ENCODE results near the gene ABHD6. TPM values are rescaled to one million over a fixed set of nuclear protein-coding genes. Genes with fewer than 3 reads are reported as not detected.

Gene ABHD6
- total RNA-seq, 1 experiment from 2014 or later: 18.9 TPM

DNA sequence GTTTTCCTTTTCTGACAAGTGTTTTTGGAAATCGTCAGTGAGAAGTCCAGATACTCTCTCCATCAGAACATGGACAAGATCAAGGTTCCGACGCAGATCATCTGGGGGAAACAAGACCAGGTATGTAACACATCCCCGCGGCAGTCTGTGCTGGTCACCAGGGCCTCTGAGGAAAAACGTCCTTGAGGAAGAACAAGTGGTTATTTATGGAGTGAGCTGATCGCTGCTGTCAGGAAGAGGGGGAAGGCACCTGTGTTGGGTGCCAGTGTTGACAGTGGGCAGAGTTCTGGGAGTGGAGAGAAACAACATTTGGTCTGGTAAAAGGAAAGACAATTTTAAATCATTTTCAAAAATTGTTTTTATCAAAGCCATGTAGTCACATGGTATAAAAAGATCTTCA is 47.7 kb downstream of the ABHD6 start:
- CTCF ChIA-PET: no interaction called here
- intact Hi-C loops (cut with micrococcal nuclease; ENCODE audit: unreplicated experiment) (no loop called here), in situ Hi-C loops (cut with HindIII; ENCODE audit: low pct_unique_long_range_greater_than_20kb, low sequenced_read_pairs) (no loop called here)
- H3K36me3 ChIP-seq (ENCODE audit: control insufficient read depth, insufficient read depth, low read length): no peaks in the 10 kb centered on the region
- H3K27ac ChIP-seq (ENCODE audit: low read length): no peak overlapping the region
- BruUV-seq (replicated peaks): no TSS peak
- H3K27me3 ChIP-seq (ENCODE audit: control insufficient read depth, insufficient read depth, low read length): no peaks in the 10 kb centered on the region
- ATAC-seq: no peak
- DNase-seq (ENCODE audit: low read depth, low spot score): no peak
- POLR2A ChIA-PET: no interaction called here
- H3K9me3 ChIP-seq (ENCODE audit: control insufficient read depth, insufficient read depth, low read depth, low read length): no peaks in the 10 kb centered on the region
- no peaks in the 10 kb centered on the region for H3K4me1 ChIP-seq (ENCODE audit: control insufficient read depth, insufficient read depth, low read length)
- H3K4me3 ChIP-seq (ENCODE audit: low read depth in 2 of 2, low read length in 2 of 2): no peak overlapping the region
- TF ChIP-seq SIN3A (IDR thresholded peaks at IDR 0.05; ENCODE audit: borderline replicate concordance, insufficient read depth, low read depth, low read length) (no peak), REST (IDR thresholded peaks at IDR 0.05; ENCODE audit: insufficient read depth in 1 of 2, low read depth in 2 of 2, low read length in 1 of 2) (no peak), TCF7L2 (IDR thresholded peaks at IDR 0.05; ENCODE audit: low read depth, low read length) (no peak), POLR2AphosphoS5 (IDR thresholded peaks at IDR 0.05; ENCODE audit: low read depth, low read length) (no peak), CTCF (IDR thresholded peaks at IDR 0.05) (no peak)

DNA sequence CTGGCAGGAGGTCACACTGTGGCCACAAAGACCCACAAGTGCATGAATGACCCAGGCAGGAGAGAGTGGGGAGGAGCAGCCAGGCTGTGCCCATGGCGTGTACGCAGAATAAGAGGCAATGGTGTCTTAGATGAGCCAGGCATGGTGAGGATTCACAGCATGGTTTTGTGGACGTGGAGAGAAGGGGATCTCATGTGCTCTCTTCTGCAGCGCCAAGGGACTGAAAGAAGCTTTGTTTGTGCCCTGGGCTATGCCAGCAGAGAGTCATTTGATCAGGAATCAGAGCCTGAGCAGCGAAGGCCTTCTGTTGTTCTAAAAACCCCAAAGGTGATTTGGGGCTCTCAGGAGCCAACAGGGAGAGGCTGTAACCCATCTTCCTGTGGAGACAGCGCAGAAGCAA is 49.8 kb downstream of the ABHD6 start:
- BruUV-seq (replicated peaks): no TSS peak
- in situ Hi-C loops (cut with HindIII; ENCODE audit: low pct_unique_long_range_greater_than_20kb, low sequenced_read_pairs): no loop called here
- H3K27ac ChIP-seq (ENCODE audit: low read length): no peak overlapping the region
- H3K36me3 ChIP-seq (ENCODE audit: control insufficient read depth, insufficient read depth, low read length): no peaks in the 10 kb centered on the region
- DNase-seq (ENCODE audit: low read depth, low spot score) (no peak), ATAC-seq (no peak)
- H3K9me3 ChIP-seq (ENCODE audit: control insufficient read depth, insufficient read depth, low read depth, low read length): no peaks in the 10 kb centered on the region
- ChIA-PET POLR2A (no interaction called here), CTCF (no interaction called here)
- no peak for TF ChIP-seq CTCF (IDR thresholded peaks at IDR 0.05)
- no peak for TF ChIP-seq TCF7L2 (IDR thresholded peaks at IDR 0.05; ENCODE audit: low read depth, low read length)
- no peaks in the 10 kb centered on the region for H3K27me3 ChIP-seq (ENCODE audit: control insufficient read depth, insufficient read depth, low read length)
- no peaks in the 10 kb centered on the region for H3K4me1 ChIP-seq (ENCODE audit: control insufficient read depth, insufficient read depth, low read length)
- intact Hi-C loops (cut with micrococcal nuclease; ENCODE audit: unreplicated experiment): no loop called here
- no peak overlapping the region for H3K4me3 ChIP-seq (ENCODE audit: low read depth in 2 of 2, low read length in 2 of 2)

Data from Panc1 (cell line).